ENCODE results near the gene IL27RA.

IL27RA gene

GRCh38 chr19:14054721-14055120 is 23.2 kb downstream of the IL27RA start:
- Histone ChIP-seq H3K9ac (ENCODE audit: low read length) (no peak overlapping the region), H3K79me2 (ENCODE audit: low read length) (no peaks in the 10 kb centered on the region), H3K4me1 (ENCODE audit: low read length) (0 out of 2 replicates have a peak, but pooled peaks cover 2% of the 10 kb centered on the region), H2AFZ (ENCODE audit: low read depth, low read length) (no peak overlapping the region), H3K27me3 (ENCODE audit: low read depth, low read length) (peaks cover 10% of the 10 kb centered on the region), H3K4me3 (ENCODE audit: low read length) (no peak overlapping the region), H4K20me1 (ENCODE audit: insufficient read depth, low read length) (no peaks in the 10 kb centered on the region), H3K4me2 (ENCODE audit: low read length) (no peak overlapping the region), H3K27ac (ENCODE audit: low read length) (no peak overlapping the region), H3K9me3 (ENCODE audit: insufficient read depth, low read length) (no peaks in the 10 kb centered on the region), H3K36me3 (replicated peaks; ENCODE audit: low read depth, low read length) (peaks cover 15% of the 10 kb centered on the region)
- TF ChIP-seq EZH2phosphoT487 (IDR thresholded peaks at IDR 0.05; ENCODE audit: low read depth) (no peak), CTCF (IDR thresholded peaks at IDR 0.05; ENCODE audit: low read depth, low read length) (no peak)

GRCh38 chr19:14055396-14055795 is 23.8 kb downstream of the IL27RA start:
- Histone ChIP-seq H3K27me3 (ENCODE audit: low read depth, low read length) (peaks cover 15% of the 10 kb centered on the region), H3K9ac (ENCODE audit: low read length) (no peak overlapping the region), H3K4me3 (ENCODE audit: low read length) (no peak overlapping the region), H3K27ac (ENCODE audit: low read length) (no peak overlapping the region), H3K79me2 (ENCODE audit: low read length) (no peaks in the 10 kb centered on the region), H3K9me3 (ENCODE audit: insufficient read depth, low read length) (no peaks in the 10 kb centered on the region), H3K4me1 (ENCODE audit: low read length) (0 out of 2 replicates have a peak, but pooled peaks cover 2% of the 10 kb centered on the region), H2AFZ (ENCODE audit: low read depth, low read length) (no peak overlapping the region), H3K36me3 (replicated peaks; ENCODE audit: low read depth, low read length) (peaks cover 14% of the 10 kb centered on the region), H4K20me1 (ENCODE audit: insufficient read depth, low read length) (no peaks in the 10 kb centered on the region), H3K4me2 (ENCODE audit: low read length) (no peak overlapping the region)
- no peak for TF ChIP-seq EZH2phosphoT487 (IDR thresholded peaks at IDR 0.05; ENCODE audit: low read depth)
- TF ChIP-seq CTCF (IDR thresholded peaks at IDR 0.05; ENCODE audit: low read depth, low read length) = no peak

DNA sequence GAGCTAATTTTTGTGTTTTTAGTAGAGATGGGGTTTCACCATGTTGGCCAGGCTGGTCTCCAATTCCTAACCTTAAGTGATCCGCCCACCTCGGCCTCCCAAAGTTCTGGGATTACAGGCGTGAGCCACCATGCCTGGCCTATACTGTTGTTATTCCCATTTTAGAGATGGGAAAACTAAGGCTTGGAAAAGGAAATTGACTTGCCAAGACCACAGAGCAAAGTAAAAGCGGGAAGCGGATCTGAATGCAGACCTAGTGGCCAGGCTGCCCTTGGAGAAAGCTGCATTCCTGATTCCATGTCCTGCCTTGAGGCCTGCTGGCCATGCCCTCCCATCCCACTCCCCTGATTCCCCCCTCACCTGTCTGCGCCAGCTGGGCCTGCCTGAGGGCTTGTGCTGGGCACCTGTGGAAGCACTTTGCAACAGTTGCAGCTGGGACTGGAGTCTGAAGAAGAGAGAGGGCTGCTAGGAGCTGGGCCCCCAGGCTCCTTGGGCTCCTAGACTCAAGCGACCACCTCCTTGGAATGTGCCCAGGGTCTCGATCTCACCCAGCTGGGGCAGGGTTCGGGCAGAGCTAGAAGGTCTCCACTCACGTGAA is 24.6 kb downstream of the IL27RA start:
- no peak overlapping the region for H3K9ac ChIP-seq (ENCODE audit: low read length)
- H3K27ac ChIP-seq (ENCODE audit: low read length) = no peak overlapping the region

More for the DNA sequence above, 24.6 kb downstream of the IL27RA start:
- Histone ChIP-seq H2AFZ (ENCODE audit: low read depth, low read length) (no peak overlapping the region), H3K27me3 (ENCODE audit: low read depth, low read length) (peaks cover 19% of the 10 kb centered on the region), H3K9me3 (ENCODE audit: insufficient read depth, low read length) (no peaks in the 10 kb centered on the region), H3K4me1 (ENCODE audit: low read length) (0 out of 2 replicates have a peak, but pooled peaks cover 2% of the 10 kb centered on the region), H3K36me3 (replicated peaks; ENCODE audit: low read depth, low read length) (peaks cover 11% of the 10 kb centered on the region), H3K4me3 (ENCODE audit: low read length) (no peak overlapping the region), H4K20me1 (ENCODE audit: insufficient read depth, low read length) (no peaks in the 10 kb centered on the region), H3K79me2 (ENCODE audit: low read length) (no peaks in the 10 kb centered on the region), H3K4me2 (ENCODE audit: low read length) (no peak overlapping the region)
- TF ChIP-seq EZH2phosphoT487 (IDR thresholded peaks at IDR 0.05; ENCODE audit: low read depth) (no peak), CTCF (IDR thresholded peaks at IDR 0.05; ENCODE audit: low read depth, low read length) (no peak)

All from OCI-LY3 (cell line).